Natural killer cell treated with Interleukin-12 subunit alpha and Interleukin-12 subunit beta and Interleukin-15 and Interleukin-18, amount 100 ng/mL, for 72 hours (primary cell): Measurements from ENCODE around the gene LAMA2. TPM values are rescaled to one million over a fixed set of nuclear protein-coding genes. Genes with fewer than 3 reads are reported as not detected.

Experiments used
- ATAC-seq, 2 donors: fragments of 150-1000 bp; cut with Tn5 transposase in 1 of 2; sonication (Bioruptor Pico), chemical (Tn5 transposase) in 1 of 2; 2 replicates each; pipeline ENCODE4 v1.10.0; 2021
- DNase-seq: peaks from one replicate; pipeline ENCODE4 v3.0.0; 2022; ENCODE audit warnings: low spot score
- H3K27ac Mint-ChIP-seq, 2 donors: 1 replicate in 1 of 2; 2 replicates in 1 of 2; pipeline ENCODE4 v1.8.0; 2022; ENCODE audit warnings: mixed read lengths in 2 of 2, mild to moderate bottlenecking in 1 of 2, moderate library complexity in 1 of 2
- H3K27me3 Mint-ChIP-seq, 2 donors: 1 replicate in 1 of 2; 2 replicates in 1 of 2; pipeline ENCODE4 v1.8.0; 2022; ENCODE audit warnings: mixed read lengths in 2 of 2
- H3K36me3 Mint-ChIP-seq: one replicate; pipeline ENCODE4 v1.8.0; 2022; ENCODE audit warnings: mixed read lengths
- H3K4me1 Mint-ChIP-seq, 2 donors: 1 replicate in 1 of 2; 2 replicates in 1 of 2; pipeline ENCODE4 v1.8.0; 2022; ENCODE audit warnings: low read depth in 2 of 2, mixed read lengths in 2 of 2, mild to moderate bottlenecking in 1 of 2
- H3K4me3 Mint-ChIP-seq: one replicate; pipeline ENCODE4 v1.8.0; 2022; ENCODE audit warnings: mixed read lengths
- H3K9me3 Mint-ChIP-seq: 2 replicates; pipeline ENCODE4 v1.8.0; 2022; ENCODE audit warnings: mixed read lengths
- total RNA-seq, 2 donors: library from RNA; stranded (reverse); gene quantifications; one replicate each; pipeline ENCODE4 v1.2.3, GENCODE V29; 2022

The LAMA2 gene
- total RNA-seq, 2 donors from 2014 or later = 0.36 to 0.53 TPM

DNA sequence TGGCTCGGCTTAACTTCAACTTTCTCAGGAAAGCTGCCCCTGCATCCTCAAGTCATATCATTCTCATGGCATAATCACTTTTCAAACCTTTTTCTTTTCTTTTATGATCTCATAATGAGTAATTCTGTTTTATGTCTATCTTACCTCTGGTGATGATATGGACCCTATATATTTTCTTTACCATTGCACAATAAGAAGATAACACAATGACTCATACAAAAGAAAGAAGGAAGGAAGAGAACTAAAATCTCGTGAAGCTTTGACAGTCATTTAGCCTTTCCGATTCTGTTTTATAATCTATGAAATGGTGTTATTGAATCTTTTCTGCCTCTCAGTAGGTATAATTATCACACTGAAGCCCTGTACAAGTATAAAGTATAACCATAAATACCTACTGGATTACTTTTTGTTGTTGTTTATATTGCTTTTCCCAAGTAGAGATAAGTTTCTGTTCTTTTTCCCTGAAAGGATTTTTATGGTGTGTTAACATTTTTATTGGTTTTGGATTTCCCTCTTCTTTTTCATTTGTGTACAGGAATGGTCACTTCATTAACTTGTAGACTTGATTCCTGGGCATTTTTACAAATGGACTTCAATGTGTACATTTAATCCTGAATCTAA, 300.9 kb downstream of the LAMA2 start:
- DNase-seq (no peak), ATAC-seq (no peak)
- Mint-ChIP-seq H3K4me1 (no peaks in the 10 kb centered on the region), H3K36me3 (no peaks in the 10 kb centered on the region), H3K4me3 (no peak overlapping the region), H3K9me3 (peaks cover 3% of the 10 kb centered on the region), H3K27me3 (peaks cover 1 to 15% of the 10 kb centered on the region in 2 donors), H3K27ac (no peak overlapping the region)

DNA sequence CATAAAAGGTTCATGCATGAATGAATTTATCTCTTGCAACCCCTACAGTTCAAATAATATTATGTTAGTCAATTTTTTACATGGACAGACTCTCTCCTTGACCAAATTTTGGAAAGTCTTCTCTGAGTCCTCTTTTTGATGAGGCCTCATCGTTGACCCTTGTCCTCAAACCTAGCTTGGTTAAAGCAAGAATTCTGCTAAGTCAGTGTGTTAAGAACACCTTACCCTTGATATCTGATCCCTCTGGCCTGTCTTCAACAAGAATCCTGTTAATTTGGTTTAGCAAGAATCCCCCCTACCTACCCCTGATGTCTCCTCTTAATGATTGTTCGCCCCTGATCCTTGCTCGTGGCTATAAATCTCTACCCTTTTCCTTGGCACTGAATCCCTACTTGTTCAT, 301.4 kb downstream of the LAMA2 start:
- peaks cover 7 to 15% of the 10 kb centered on the region in 2 donors for H3K27me3 Mint-ChIP-seq
- no peaks in the 10 kb centered on the region for H3K4me1 Mint-ChIP-seq
- H3K36me3 Mint-ChIP-seq = no peaks in the 10 kb centered on the region
- H3K9me3 Mint-ChIP-seq = peaks cover 3% of the 10 kb centered on the region
- no peak overlapping the region for H3K27ac Mint-ChIP-seq
- DNase-seq (no peak), ATAC-seq (no peak)
- no peak overlapping the region for H3K4me3 Mint-ChIP-seq

DNA sequence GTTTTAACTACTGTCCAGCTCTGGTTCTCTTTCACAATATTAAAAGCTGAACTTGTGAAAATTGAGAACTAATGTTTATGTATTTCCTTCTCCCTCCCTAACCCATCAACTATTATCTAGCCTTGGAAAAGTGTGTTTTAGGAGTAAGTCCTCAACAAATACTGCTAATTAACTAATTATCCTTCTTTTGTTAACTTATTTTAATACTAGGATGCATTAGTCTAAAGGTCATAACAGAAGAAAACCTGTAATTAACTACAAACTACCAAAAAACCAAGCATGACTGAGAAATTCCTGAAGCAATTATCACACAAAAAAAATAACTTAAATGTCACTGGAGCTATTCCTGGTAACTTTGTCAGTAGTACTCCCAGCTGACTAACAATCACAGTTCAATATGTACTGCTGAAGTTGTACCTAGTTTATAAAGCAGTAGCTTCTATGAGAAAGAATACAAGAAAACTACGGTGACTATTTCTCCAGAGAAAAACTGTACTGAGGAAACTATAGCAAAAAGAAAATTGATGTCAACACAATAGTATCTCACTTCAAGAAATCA, 301.9 kb downstream of the LAMA2 start:
- H3K9me3 Mint-ChIP-seq = peaks cover 3% of the 10 kb centered on the region
- H3K36me3 Mint-ChIP-seq = no peaks in the 10 kb centered on the region
- no peak overlapping the region for H3K27ac Mint-ChIP-seq
- no peak for DNase-seq
- no peaks in the 10 kb centered on the region for H3K4me1 Mint-ChIP-seq
- H3K4me3 Mint-ChIP-seq = no peak overlapping the region
- no peak for ATAC-seq
- peaks cover 12 to 20% of the 10 kb centered on the region in 2 donors for H3K27me3 Mint-ChIP-seq

DNA sequence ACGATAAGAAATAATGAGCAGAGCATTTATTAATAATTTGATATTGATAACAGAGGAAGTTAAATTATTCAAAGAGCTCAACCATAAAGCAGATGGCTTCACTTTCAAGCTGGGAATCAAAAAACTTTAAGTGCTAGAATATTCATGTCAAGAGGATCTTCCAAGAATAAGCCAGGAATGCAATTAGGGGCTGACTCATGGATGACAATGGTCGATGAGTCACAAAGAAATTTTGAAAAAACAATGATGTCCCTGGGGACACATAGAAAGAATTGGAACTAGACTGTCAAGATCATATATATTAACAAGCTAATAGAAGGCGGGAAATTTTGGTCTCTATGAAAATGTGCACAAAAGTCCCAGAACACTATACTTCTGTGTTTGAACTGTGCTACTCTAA, 304.1 kb downstream of the LAMA2 start:
- Mint-ChIP-seq H3K27me3 (peaks cover 16% of the 10 kb centered on the region in 2 donors), H3K27ac (no peak overlapping the region)
- no peak for ATAC-seq

DNA sequence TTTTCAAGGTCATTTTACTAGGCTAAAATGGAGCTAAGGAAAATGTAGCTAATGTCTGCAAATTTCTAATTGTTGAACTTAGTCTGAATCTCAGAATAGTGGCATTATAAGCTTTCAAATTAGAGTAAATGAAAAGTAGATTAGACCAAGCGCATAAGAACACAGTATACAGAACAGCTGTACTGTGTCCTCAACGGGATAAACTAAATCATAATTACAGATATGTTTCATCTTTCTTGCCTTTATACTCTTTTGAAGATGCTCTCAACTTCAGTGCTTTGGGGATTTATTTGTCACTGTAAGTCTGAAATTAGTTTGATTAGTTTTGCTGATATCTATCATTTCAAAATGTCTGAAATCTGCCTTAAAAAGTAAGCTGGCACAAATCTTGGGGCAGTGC, 305.4 kb downstream of the LAMA2 start:
- no peak overlapping the region for H3K27ac Mint-ChIP-seq
- H3K27me3 Mint-ChIP-seq = peaks cover 16% of the 10 kb centered on the region in 2 donors
- DNase-seq (no peak), ATAC-seq (no peak)
- no peaks in the 10 kb centered on the region for H3K36me3 Mint-ChIP-seq
- no peak overlapping the region for H3K4me3 Mint-ChIP-seq
- no peaks in the 10 kb centered on the region for H3K4me1 Mint-ChIP-seq
- H3K9me3 Mint-ChIP-seq = peaks cover 3% of the 10 kb centered on the region

More for the DNA sequence above, 304.1 kb downstream of the LAMA2 start:
- peaks cover 3% of the 10 kb centered on the region for H3K9me3 Mint-ChIP-seq
- no peaks in the 10 kb centered on the region for H3K36me3 Mint-ChIP-seq
- no peaks in the 10 kb centered on the region for H3K4me1 Mint-ChIP-seq
- DNase-seq = no peak
- no peak overlapping the region for H3K4me3 Mint-ChIP-seq

DNA sequence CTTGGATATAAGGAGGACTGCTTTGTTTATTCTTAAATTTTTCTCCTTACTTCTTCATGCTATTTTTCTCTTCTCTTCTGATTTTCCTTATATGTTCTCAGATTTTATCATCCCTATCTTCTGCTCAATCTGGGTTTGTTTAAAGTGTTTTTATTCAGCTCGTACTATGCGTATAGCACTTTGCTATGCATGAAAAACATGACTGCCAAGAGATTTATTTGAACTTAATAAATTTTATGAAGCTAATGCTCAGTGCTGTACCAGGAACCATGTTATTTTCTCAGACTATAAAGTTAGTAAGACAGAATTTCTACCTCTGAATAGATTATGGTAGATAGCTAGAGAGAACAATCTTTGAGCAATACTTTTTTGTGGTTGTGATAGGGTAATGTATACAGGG, 305.9 kb downstream of the LAMA2 start:
- DNase-seq (no peak), ATAC-seq (no peak)
- Mint-ChIP-seq H3K4me1 (no peaks in the 10 kb centered on the region), H3K27ac (no peak overlapping the region), H3K27me3 (peaks cover 16% of the 10 kb centered on the region in 2 donors), H3K9me3 (peaks cover 3% of the 10 kb centered on the region), H3K4me3 (no peak overlapping the region), H3K36me3 (no peaks in the 10 kb centered on the region)

DNA sequence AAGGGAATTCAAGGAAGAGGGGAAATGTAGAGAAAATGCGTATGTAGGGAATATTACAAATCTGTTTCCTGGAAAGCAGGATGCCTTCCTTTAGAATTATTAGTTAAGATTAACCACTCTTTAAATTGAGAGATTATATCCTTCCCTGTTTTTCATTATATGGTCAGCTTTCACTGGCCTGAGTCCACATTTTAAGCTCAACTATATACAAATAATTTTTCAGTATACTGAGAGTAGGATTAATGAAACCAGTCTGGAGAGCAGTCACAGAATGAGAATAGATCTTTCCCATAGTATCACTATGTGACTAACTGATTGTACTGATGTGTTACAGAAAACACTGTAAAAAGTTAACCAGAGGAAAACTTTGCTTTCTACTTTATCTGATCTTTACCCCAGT, 306.3 kb downstream of the LAMA2 start:
- H3K27ac Mint-ChIP-seq = no peak overlapping the region
- ATAC-seq (no peak), DNase-seq (no peak)
- H3K27me3 Mint-ChIP-seq = peaks cover 13 to 16% of the 10 kb centered on the region in 2 donors
- no peak overlapping the region for H3K4me3 Mint-ChIP-seq
- no peaks in the 10 kb centered on the region for H3K4me1 Mint-ChIP-seq
- H3K36me3 Mint-ChIP-seq = no peaks in the 10 kb centered on the region
- H3K9me3 Mint-ChIP-seq = no peaks in the 10 kb centered on the region

DNA sequence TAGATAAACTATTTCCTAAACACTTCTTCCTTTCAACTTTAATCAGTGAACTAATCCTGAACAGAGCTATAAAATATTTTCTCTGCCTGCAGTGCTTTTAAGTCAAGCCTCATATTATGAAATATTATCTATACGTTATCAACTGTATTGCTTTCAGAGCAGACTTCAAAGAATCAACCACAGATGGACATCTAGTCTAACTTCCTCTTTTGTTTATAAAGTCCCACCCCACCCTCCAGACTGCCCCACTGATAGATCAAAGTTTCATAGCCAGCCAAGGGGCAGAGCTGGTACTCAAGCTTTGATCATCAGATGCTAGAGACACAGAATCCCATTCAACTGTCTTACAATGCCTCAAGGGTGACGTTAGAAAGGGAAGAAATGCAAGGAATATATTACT, 308.3 kb downstream of the LAMA2 start:
- H3K4me1 Mint-ChIP-seq = no peaks in the 10 kb centered on the region
- no peak overlapping the region for H3K4me3 Mint-ChIP-seq
- ATAC-seq = no peak
- DNase-seq = no peak
- H3K36me3 Mint-ChIP-seq = no peaks in the 10 kb centered on the region
- peaks cover 13 to 16% of the 10 kb centered on the region in 2 donors for H3K27me3 Mint-ChIP-seq
- no peaks in the 10 kb centered on the region for H3K9me3 Mint-ChIP-seq
- H3K27ac Mint-ChIP-seq = no peak overlapping the region

DNA sequence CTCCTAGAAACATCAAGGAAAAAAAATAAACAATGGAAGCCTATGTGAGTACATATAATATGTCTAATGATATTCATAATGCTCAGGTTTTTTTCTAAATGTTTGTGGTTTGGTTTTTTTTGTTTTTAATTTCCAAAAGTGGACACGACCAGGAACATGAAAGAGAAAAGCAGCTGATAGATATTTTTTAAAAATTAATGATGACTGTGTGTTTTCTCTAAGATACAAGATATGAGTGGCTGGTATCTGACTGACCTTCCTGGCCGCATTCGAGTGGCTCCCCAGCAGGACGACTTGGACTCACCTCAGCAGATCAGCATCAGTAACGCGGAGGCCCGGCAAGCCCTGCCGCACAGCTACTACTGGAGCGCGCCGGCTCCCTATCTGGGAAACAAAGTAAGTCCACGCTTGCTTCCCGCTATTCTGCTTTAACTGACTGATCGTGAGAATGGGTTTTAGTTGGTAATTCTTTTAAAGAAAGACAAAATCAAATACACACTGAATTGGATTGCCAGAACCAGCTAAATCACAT, 309.6 kb downstream of the LAMA2 start:
- Mint-ChIP-seq H3K4me3 (no peak overlapping the region), H3K4me1 (no peaks in the 10 kb centered on the region), H3K9me3 (no peaks in the 10 kb centered on the region), H3K36me3 (no peaks in the 10 kb centered on the region), H3K27ac (no peak overlapping the region), H3K27me3 (peaks cover 13 to 16% of the 10 kb centered on the region in 2 donors)
- DNase-seq (no peak), ATAC-seq (no peak)

DNA sequence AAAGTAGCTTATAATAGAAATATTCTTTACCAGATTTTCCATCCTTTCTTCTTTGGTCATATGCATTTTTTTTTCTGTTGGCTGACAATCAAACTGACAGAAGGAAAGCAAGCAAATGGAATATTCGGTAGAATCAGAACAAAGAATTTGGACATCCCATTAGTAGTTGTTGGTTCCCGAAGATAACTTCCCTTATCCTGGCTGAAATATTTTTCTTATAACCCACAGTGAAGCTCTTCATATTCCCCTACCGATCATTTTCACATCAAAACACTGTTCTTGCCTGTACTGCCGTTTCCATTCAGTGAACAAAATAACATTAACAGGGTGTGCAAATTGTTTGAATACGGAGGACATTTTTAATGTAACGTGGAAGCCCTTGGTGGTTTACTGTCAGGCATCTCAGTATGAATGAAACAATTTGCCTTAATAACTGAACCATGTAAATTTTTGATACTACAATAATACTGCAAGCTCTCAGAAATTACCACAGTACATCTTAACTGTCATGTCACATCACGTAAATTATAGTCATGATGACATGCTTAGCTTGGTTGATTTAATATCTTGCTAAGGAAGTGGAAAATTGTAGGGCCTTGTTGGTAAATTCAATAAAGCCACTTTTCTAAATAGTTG, 311.5 kb downstream of the LAMA2 start:
- Mint-ChIP-seq H3K9me3 (no peaks in the 10 kb centered on the region), H3K36me3 (no peaks in the 10 kb centered on the region), H3K27ac (no peak overlapping the region), H3K27me3 (peaks cover 8% of the 10 kb centered on the region in 2 donors), H3K4me3 (no peak overlapping the region), H3K4me1 (no peaks in the 10 kb centered on the region)
- ATAC-seq = no peak
- no peak for DNase-seq

DNA sequence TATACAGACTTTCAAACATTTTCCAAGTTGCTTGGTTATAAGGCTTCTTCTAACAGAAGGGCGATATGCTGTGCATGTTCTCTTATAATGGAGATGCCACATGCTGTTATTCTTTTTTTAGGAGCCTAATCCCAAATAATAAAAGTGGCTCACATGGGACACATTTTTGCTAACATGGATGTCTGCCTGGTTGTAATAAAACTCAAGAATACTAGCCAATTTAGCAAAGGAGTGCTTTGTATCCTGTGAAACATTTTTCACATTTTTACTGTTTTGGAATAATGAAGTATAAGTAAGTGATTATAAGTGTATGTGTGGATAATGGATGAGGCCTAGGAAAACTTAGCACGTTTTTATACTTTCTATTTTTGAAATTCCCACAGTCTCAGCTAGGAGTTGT, 312.2 kb downstream of the LAMA2 start:
- H3K27ac Mint-ChIP-seq = no peak overlapping the region
- H3K9me3 Mint-ChIP-seq = no peaks in the 10 kb centered on the region
- no peaks in the 10 kb centered on the region for H3K36me3 Mint-ChIP-seq
- peaks cover under 1 to 3% of the 10 kb centered on the region in 2 donors for H3K27me3 Mint-ChIP-seq
- no peak overlapping the region for H3K4me3 Mint-ChIP-seq
- no peak for DNase-seq
- no peak for ATAC-seq
- H3K4me1 Mint-ChIP-seq = no peaks in the 10 kb centered on the region

DNA sequence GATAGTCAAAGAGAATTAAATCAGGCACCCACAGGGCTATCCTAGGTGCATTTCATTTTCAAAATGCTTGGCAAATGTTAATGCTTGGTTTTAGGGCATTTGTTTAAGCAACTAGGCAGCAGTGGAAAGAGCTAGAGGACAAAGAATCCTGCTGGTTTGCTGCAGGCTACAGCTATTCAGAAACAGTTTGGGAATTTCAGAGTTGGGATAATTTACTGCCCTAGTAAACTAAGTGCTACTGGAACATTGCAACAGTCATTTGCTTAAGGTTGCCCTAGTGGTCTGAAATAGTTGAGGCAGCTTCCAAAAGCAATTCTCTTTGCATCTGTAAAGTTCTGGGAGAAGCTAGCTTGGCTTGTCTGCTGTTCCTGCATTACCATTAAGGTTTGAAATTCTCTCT, 312.7 kb downstream of the LAMA2 start:
- ATAC-seq (no peak), DNase-seq (no peak)
- Mint-ChIP-seq H3K27ac (no peak overlapping the region), H3K36me3 (no peaks in the 10 kb centered on the region), H3K4me1 (no peaks in the 10 kb centered on the region), H3K9me3 (no peaks in the 10 kb centered on the region), H3K4me3 (no peak overlapping the region), H3K27me3 (peaks cover 0 to 3% of the 10 kb centered on the region in 2 donors)

DNA sequence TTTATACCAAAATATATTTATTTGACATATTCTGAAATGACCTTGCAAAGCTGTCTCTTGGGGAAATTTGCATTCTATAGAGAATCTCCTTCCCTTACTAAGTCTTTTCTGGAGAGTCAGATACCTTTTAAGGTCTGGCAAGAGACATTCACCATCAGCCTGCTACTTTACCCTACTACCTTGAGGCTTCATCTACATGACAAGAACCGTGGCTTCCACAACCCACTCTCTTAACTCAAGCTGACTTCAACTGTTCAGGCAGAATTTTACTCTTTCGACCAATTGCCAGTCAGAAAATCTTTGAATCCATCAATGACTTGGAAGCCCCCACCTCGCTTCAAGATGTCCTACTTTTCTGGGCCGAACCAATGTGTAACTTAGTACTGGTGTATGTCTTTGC, 314.2 kb downstream of the LAMA2 start:
- DNase-seq (no peak), ATAC-seq (no peak)
- Mint-ChIP-seq H3K4me3 (no peak overlapping the region), H3K27ac (no peak overlapping the region), H3K9me3 (no peaks in the 10 kb centered on the region), H3K27me3 (peaks cover 7% of the 10 kb centered on the region in 2 donors), H3K36me3 (no peaks in the 10 kb centered on the region), H3K4me1 (peaks cover 0 to 3% of the 10 kb centered on the region in 2 donors)

DNA sequence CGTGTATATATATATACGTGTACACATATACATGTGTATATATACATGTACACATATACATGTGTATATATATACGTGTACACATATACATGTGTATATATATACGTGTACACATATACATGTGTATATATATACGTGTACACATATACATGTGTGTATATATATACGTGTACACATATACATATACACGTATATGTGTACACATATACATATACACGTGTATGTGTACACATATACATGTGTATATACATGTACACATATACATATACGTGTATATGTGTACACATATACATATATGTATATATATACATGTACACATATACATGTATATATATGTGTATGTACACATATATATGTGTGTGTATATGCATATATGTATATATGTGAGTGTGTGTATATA, 317.2 kb downstream of the LAMA2 start:
- Mint-ChIP-seq H3K36me3 (no peaks in the 10 kb centered on the region), H3K4me3 (no peak overlapping the region)
- no peak for ATAC-seq

More for the DNA sequence above, 317.2 kb downstream of the LAMA2 start:
- H3K27me3 Mint-ChIP-seq = peaks cover 7 to 10% of the 10 kb centered on the region in 2 donors
- H3K9me3 Mint-ChIP-seq = no peaks in the 10 kb centered on the region
- no peak overlapping the region for H3K27ac Mint-ChIP-seq
- DNase-seq = no peak
- H3K4me1 Mint-ChIP-seq = peaks cover 0 to 3% of the 10 kb centered on the region in 2 donors
